ENCODE data around the gene KRTAP9-2. TPM values are rescaled to one million over a fixed set of nuclear protein-coding genes. Genes with fewer than 3 reads are reported as not detected.
"Not testable (repeated sequence)": the region's sequence is repeated elsewhere in the genome, so short reads cannot be mapped to it uniquely, and the experiment has no call there.

The KRTAP9-2 gene, protein sequence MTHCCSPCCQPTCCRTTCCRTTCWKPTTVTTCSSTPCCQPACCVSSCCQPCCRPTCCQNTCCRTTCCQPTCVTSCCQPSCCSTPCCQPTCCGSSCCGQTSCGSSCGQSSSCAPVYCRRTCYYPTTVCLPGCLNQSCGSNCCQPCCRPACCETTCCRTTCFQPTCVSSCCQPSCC
- polyA plus RNA-seq (2013, experiment 1 of 4), result not detected
- not detected for polyA plus RNA-seq (2013, experiment 2 of 4)
- polyA plus RNA-seq (2013, experiment 3 of 4), result not detected
- not detected for polyA plus RNA-seq (2013, experiment 4 of 4)

DNA sequence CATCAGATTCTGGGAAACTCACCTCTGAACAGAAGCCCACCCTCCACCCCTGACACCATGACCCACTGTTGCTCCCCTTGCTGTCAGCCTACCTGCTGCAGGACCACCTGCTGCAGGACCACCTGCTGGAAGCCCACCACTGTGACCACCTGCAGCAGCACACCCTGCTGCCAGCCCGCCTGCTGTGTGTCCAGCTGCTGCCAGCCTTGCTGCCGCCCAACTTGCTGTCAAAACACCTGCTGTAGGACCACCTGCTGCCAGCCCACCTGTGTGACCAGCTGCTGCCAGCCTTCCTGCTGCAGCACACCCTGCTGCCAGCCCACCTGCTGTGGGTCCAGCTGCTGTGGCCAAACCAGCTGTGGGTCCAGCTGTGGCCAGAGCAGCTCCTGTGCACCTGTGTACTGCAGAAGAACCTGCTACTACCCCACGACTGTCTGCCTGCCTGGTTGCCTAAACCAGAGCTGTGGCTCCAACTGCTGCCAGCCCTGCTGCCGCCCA, at the start of gene KRTAP9-2:
Gene KRTAP9-2 (plus strand): TSS at position 51 of the 498 bp plus-strand sequence. CDS start 7 bp downstream, at position 58.
- H3K27ac ChIP-seq (ENCODE audit: insufficient read depth, low read depth, low read length, poor library complexity, severe bottlenecking); H3K4me3 ChIP-seq (ENCODE audit: insufficient read depth, low read depth, low read length); H3K9me3 ChIP-seq (ENCODE audit: control insufficient read depth, low read length); H3K4me1 ChIP-seq (ENCODE audit: control insufficient read depth, insufficient read depth, low read length); H3K36me3 ChIP-seq (ENCODE audit: control insufficient read depth, insufficient read depth, low read length); H3K27me3 ChIP-seq (ENCODE audit: control insufficient read depth, insufficient read depth, low read length, poor library complexity, severe bottlenecking): not testable (repeated sequence)
- WGBS, 2 experiments, result 78 to 80% methylated on average over 2 of the region's 4 CpGs

DNA sequence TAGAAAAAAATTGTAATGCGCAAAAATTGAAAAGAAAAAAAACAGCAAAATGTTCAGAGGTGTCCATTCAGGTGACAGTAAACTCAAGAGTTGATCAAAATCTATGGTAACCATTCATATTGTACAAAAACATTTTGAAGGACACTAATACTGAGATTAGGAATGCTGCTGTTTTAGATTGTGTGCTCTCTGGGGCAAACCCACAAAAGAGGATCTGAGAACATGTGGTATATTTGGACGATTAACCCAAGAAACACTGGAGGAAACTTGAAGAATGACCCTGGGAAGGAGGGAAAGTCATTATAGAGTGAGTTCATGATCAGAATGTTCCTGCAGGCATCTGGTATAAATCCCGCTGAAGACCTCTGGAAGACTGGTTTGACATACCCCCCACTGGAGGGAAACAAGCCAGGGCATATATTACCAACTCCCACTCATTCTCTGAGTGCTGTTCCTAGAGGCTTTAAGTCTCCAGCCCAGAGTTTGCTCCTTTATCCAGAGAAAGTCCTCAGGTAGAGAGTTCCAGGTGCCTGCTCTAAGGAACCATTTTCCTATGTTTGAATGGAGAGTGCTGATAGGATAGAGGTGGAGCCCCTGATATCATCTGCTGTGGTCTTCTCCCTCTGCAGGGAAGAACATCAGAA, 49.6 kb upstream of the KRTAP9-2 start:
- no peaks in the 10 kb centered on the region for H3K4me1 ChIP-seq (ENCODE audit: control insufficient read depth, insufficient read depth, low read length)
- no peaks in the 10 kb centered on the region for H3K36me3 ChIP-seq (ENCODE audit: control insufficient read depth, insufficient read depth, low read length)
- WGBS, 2 experiments, result 94 to 96% methylated on average over 3 of the region's 3 CpGs

DNA sequence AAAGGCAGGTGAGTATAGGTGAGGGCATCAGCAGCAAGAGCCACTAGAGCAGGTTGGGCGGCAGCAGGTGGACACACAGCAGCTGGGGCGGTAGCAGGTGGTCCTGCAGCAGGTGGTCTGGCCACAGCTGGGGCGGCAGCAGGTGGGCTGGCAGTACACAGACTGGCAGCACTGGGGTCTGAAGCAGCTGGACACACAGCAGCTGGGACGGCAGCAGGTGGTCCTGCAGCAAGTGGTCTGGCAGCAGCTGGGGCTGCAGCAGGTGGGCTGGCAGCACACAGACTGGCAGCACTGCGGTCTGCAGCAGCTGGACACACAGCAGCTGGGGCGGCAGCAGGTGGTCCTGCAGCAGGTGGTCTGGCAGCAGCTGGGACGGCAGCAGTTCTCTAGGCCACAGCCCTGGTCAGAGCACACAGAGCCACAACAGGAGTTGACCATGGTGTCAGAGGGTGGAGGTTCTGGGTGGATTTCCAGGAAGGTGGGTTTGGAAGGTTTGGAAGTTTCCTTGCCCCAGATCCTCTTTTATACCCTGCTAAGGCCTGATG, 48.6 kb upstream of the KRTAP9-2 start, which contains the start of gene KRTAP4-2:
Gene KRTAP4-2 (minus strand): TSS at position 495 of the 545 bp plus-strand sequence. CDS start 57 bp downstream, at position 438.
- no peaks in the 10 kb centered on the region for H3K36me3 ChIP-seq (ENCODE audit: control insufficient read depth, insufficient read depth, low read length)
- H3K4me1 ChIP-seq (ENCODE audit: control insufficient read depth, insufficient read depth, low read length), result no peaks in the 10 kb centered on the region
- no peak within 1 kb of the TSS for H3K4me3 ChIP-seq (ENCODE audit: insufficient read depth, low read depth, low read length)
- WGBS, 2 experiments, result 93 to 95% methylated on average over 6 to 7 of the region's 7 CpGs
- H3K27me3 ChIP-seq (ENCODE audit: control insufficient read depth, insufficient read depth, low read length, poor library complexity, severe bottlenecking), result no peaks in the 10 kb centered on the region
- no peaks in the 10 kb centered on the region for H3K9me3 ChIP-seq (ENCODE audit: control insufficient read depth, low read length)
- no peak within 1 kb of the TSS for H3K27ac ChIP-seq (ENCODE audit: insufficient read depth, low read depth, low read length, poor library complexity, severe bottlenecking)

More for the DNA sequence above, 49.6 kb upstream of the KRTAP9-2 start:
- Histone ChIP-seq H3K4me3 (ENCODE audit: insufficient read depth, low read depth, low read length) (no peak overlapping the region), H3K27me3 (ENCODE audit: control insufficient read depth, insufficient read depth, low read length, poor library complexity, severe bottlenecking) (no peaks in the 10 kb centered on the region), H3K9me3 (ENCODE audit: control insufficient read depth, low read length) (no peaks in the 10 kb centered on the region), H3K27ac (ENCODE audit: insufficient read depth, low read depth, low read length, poor library complexity, severe bottlenecking) (no peak overlapping the region)

DNA sequence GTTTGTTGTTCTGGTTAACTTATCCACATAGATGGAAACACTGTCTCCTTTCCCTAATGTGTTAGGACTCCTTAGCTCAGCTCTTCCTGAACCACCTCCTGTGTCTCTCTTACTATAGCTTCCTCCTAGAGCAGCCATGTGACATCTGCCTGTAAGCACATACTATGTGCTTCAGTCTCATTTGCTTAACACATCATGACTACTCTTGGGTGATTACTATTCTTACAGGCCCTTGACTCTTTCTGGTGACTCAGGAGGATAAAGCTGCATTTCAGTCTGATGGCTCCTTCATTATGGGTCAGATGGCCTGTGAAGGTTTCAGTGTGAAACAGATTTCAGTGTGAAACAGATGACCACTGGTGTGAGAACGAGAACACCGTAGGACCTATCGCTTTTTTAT, 48.1 kb upstream of the KRTAP9-2 start:
- Histone ChIP-seq H3K4me1 (ENCODE audit: control insufficient read depth, insufficient read depth, low read length) (no peaks in the 10 kb centered on the region), H3K27ac (ENCODE audit: insufficient read depth, low read depth, low read length, poor library complexity, severe bottlenecking) (no peak overlapping the region), H3K36me3 (ENCODE audit: control insufficient read depth, insufficient read depth, low read length) (no peaks in the 10 kb centered on the region), H3K4me3 (ENCODE audit: insufficient read depth, low read depth, low read length) (no peak overlapping the region), H3K9me3 (ENCODE audit: control insufficient read depth, low read length) (no peaks in the 10 kb centered on the region), H3K27me3 (ENCODE audit: control insufficient read depth, insufficient read depth, low read length, poor library complexity, severe bottlenecking) (no peaks in the 10 kb centered on the region)
- WGBS, 2 experiments, result 87 to 96% methylated on average over 3 of the region's 3 CpGs

DNA sequence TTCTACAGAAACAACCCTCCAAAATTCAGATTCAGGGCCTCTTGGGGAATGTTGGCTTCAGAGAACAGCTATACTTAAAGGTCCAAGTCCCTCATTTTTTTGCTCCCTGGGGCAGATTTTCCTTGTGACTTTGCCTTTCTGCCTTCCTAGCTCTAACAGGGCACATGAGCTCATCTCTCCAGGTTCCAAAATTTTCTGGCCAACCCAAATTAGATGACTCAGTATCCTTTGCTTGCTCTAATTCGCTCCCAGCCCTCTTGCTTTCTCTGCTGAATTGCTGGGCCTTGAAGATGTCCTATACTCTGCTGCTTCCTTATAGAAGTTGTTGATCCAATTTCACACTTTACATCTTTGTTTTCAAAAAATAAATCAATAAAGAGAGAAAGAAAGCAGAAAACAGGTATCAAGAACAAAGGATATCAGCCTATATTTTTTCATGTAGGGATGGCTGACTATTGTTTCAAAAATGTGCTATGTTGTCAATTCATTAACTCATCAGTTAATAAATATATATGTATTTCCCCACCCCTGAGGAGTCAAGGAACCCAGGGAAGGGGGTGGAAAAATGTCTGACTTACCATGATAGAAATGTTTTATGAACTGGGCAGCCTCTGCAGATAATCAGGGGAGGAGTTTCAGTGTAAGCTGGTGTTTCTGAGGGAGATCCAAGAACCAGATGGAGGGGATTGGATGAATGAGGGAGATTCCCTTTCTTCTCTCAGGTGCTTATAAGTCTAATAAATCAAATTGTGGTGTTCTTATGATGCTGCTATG, 47.4 kb upstream of the KRTAP9-2 start:
- Histone ChIP-seq H3K36me3 (ENCODE audit: control insufficient read depth, insufficient read depth, low read length) (no peaks in the 10 kb centered on the region), H3K9me3 (ENCODE audit: control insufficient read depth, low read length) (no peaks in the 10 kb centered on the region), H3K27me3 (ENCODE audit: control insufficient read depth, insufficient read depth, low read length, poor library complexity, severe bottlenecking) (no peaks in the 10 kb centered on the region), H3K4me1 (ENCODE audit: control insufficient read depth, insufficient read depth, low read length) (no peaks in the 10 kb centered on the region), H3K4me3 (ENCODE audit: insufficient read depth, low read depth, low read length) (no peak overlapping the region), H3K27ac (ENCODE audit: insufficient read depth, low read depth, low read length, poor library complexity, severe bottlenecking) (no peak overlapping the region)
- 94 to 97% methylated on average over 1 of the region's 1 CpG for WGBS, 2 experiments

DNA sequence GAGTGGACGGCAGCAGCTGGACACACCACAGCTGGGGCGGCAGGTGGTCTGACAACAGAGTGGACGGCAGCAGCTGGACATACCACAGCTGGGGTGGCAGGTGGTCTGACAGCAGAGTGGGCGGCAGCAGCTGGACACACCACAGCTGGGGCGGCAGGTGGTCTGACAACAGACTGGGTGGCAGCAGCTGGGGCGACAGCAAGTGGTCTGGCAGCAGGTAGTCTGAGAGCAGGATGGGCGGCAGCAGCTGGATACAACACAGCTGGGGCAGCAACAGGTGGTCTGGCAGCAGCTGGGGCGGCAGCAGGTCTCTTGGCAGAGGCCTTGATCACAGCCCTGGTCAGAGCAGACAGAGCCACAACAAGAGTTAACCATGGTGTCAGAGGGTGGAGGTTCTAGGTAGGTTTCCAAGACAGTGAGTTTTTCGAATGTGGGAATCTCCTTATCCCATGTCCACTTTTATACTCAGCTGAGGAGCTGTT, 41.9 kb upstream of the KRTAP9-2 start, which contains the start of gene KRTAP4-1:
Gene KRTAP4-1 (minus strand): TSS at position 432 of the 482 bp plus-strand sequence. CDS start 57 bp downstream, at position 375.
- WGBS, 2 experiments, result 73 to 75% methylated on average over 9 of the region's 9 CpGs
- Histone ChIP-seq H3K4me3 (ENCODE audit: insufficient read depth, low read depth, low read length) (no peak within 1 kb of the TSS), H3K36me3 (ENCODE audit: control insufficient read depth, insufficient read depth, low read length) (no peaks in the 10 kb centered on the region), H3K27ac (ENCODE audit: insufficient read depth, low read depth, low read length, poor library complexity, severe bottlenecking) (no peak within 1 kb of the TSS), H3K27me3 (ENCODE audit: control insufficient read depth, insufficient read depth, low read length, poor library complexity, severe bottlenecking) (no peaks in the 10 kb centered on the region), H3K9me3 (ENCODE audit: control insufficient read depth, low read length) (no peaks in the 10 kb centered on the region), H3K4me1 (ENCODE audit: control insufficient read depth, insufficient read depth, low read length) (no peaks in the 10 kb centered on the region)

DNA sequence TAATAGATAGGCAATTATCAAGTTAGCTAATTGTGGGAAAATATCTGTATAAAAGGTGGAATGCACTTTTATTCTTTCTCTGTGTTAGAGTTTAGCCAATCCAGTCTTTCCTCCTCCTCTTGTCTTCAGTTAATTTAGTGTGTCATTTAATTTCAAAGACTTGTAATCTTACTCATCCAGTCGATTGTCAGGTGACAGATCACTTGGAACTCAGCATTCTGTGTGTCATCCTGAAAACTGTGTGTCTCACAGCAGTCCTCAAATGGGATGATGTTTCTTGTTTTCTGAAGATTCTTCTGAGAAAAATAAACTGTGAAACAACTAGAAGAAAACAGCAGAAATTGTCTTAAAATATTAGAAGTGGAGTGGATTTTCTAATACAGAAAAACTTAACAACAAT, 41.4 kb upstream of the KRTAP9-2 start:
- Histone ChIP-seq H3K27ac (ENCODE audit: insufficient read depth, low read depth, low read length, poor library complexity, severe bottlenecking) (no peak overlapping the region), H3K4me1 (ENCODE audit: control insufficient read depth, insufficient read depth, low read length) (no peaks in the 10 kb centered on the region), H3K27me3 (ENCODE audit: control insufficient read depth, insufficient read depth, low read length, poor library complexity, severe bottlenecking) (no peaks in the 10 kb centered on the region), H3K4me3 (ENCODE audit: insufficient read depth, low read depth, low read length) (no peak overlapping the region), H3K9me3 (ENCODE audit: control insufficient read depth, low read length) (no peaks in the 10 kb centered on the region), H3K36me3 (ENCODE audit: control insufficient read depth, insufficient read depth, low read length) (no peaks in the 10 kb centered on the region)
- 83 to 88% methylated on average over 1 of the region's 1 CpG for WGBS, 2 experiments

DNA sequence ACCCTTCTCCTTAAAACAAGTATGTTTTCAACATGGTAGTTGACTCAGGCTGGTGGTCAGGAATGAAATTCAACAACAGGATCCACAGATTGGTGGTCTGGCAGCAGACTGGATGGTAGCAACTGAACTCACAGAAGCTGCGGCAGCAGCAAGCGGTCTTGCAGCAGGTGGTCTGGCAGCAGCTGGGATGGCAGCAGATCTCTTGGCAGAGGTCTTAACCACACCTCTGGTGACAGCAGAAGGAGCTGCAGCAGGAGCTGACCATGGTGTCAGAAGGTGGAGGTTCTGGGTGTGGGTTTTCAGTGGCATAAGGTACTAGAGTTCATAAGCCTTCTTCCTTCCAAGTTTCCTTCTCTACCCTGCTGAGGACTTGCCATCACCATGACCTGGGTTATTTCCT, 39.6 kb upstream of the KRTAP9-2 start:
- 87 to 92% methylated on average over 2 of the region's 2 CpGs for WGBS, 2 experiments
- H3K36me3 ChIP-seq (ENCODE audit: control insufficient read depth, insufficient read depth, low read length), result no peaks in the 10 kb centered on the region
- no peaks in the 10 kb centered on the region for H3K27me3 ChIP-seq (ENCODE audit: control insufficient read depth, insufficient read depth, low read length, poor library complexity, severe bottlenecking)
- no peaks in the 10 kb centered on the region for H3K4me1 ChIP-seq (ENCODE audit: control insufficient read depth, insufficient read depth, low read length)
- no peak overlapping the region for H3K27ac ChIP-seq (ENCODE audit: insufficient read depth, low read depth, low read length, poor library complexity, severe bottlenecking)
- H3K4me3 ChIP-seq (ENCODE audit: insufficient read depth, low read depth, low read length), result no peak overlapping the region
- H3K9me3 ChIP-seq (ENCODE audit: control insufficient read depth, low read length), result no peaks in the 10 kb centered on the region

DNA sequence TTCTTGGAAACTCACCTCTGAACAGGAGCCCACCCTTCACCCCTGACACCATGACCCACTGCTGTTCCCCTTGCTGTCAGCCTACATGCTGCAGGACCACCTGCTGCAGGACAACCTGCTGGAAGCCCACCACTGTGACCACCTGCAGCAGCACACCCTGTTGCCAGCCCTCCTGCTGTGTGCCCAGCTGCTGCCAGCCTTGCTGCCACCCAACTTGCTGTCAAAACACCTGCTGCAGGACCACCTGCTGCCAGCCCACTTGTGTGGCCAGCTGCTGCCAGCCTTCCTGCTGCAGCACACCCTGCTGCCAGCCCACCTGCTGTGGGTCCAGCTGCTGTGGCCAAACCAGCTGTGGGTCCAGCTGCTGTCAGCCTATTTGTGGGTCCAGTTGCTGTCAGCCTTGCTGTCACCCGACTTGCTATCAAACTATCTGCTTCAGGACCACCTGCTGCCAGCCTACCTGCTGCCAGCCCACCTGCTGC, 36.6 kb upstream of the KRTAP9-2 start, which contains the start of gene KRTAP9-1:
Gene KRTAP9-1 (plus strand): TSS at position 51 of the 482 bp plus-strand sequence. CDS start 0 bp downstream, at position 51.
- not testable (repeated sequence) for H3K27me3 ChIP-seq (ENCODE audit: control insufficient read depth, insufficient read depth, low read length, poor library complexity, severe bottlenecking); H3K9me3 ChIP-seq (ENCODE audit: control insufficient read depth, low read length); H3K4me1 ChIP-seq (ENCODE audit: control insufficient read depth, insufficient read depth, low read length); H3K27ac ChIP-seq (ENCODE audit: insufficient read depth, low read depth, low read length, poor library complexity, severe bottlenecking); H3K4me3 ChIP-seq (ENCODE audit: insufficient read depth, low read depth, low read length); H3K36me3 ChIP-seq (ENCODE audit: control insufficient read depth, insufficient read depth, low read length)
- 76 to 90% methylated on average over 1 of the region's 1 CpG for WGBS, 2 experiments

Data from ectodermal cell (in vitro differentiated cells).